Body of pancreas (tissue), 4 donors: Measurements from ENCODE around the gene ZEB1.

Experiments used
- CTCF ChIP-seq, 7 experiments: fragments of 450-650 bp in 4 of 7; fragments of 200-600 bp in 3 of 7; sonication (generic) in 3 of 7; IDR thresholded peaks; one replicate each; pipeline ENCODE4 v1.5.1; 2016 to 2019; ENCODE audit warnings: antibody characterized with exemption in 7 of 7
- POLR2A ChIP-seq, 3 donors: fragments of 450-650 bp; IDR thresholded peaks; one replicate each; pipeline ENCODE4 v1.6.1; 2016; ENCODE audit warnings: antibody characterized with exemption in 3 of 3, mild to moderate bottlenecking in 2 of 3

GRCh38 chr10:31358688-31359330, 39.8 kb downstream of the ZEB1 start:
- TF ChIP-seq POLR2A (IDR thresholded peaks at IDR 0.05) (no peak), CTCF (IDR thresholded peaks at IDR 0.05) (no peak)
